ENCODE results near the gene LRRC52.

The LRRC52 gene

DNA sequence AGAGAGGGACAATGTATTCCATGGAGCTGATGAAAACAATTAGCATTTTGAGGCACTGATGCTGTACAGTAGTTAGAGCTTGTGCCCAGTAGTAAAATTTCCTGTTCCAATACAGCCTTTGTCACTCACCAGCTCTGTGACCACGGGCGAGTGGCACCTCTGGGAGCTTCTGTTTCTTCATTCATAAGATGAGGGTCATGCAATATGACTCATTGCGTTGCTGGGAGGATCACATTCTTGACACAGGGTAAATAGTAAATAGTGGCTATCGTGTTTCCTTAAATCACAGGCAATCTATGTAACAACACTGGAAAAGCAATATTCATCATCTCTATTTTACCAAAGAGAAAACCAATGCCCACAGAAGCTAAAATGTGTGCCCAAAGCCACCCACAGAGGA is 4.5 kb upstream of the LRRC52 start:
- DNase-seq: no peak

- no peak for DNase-seq
Observed at GRCh38 chr1:165539908-165540307, 3.9 kb upstream of the LRRC52 start.

- no peak for DNase-seq
Observed at GRCh38 chr1:165542015-165542631, 1.7 kb upstream of the LRRC52 start.

GRCh38 chr1:165542647-165543046 is 1.2 kb upstream of the LRRC52 start:
- DNase-seq: no peak

DNA sequence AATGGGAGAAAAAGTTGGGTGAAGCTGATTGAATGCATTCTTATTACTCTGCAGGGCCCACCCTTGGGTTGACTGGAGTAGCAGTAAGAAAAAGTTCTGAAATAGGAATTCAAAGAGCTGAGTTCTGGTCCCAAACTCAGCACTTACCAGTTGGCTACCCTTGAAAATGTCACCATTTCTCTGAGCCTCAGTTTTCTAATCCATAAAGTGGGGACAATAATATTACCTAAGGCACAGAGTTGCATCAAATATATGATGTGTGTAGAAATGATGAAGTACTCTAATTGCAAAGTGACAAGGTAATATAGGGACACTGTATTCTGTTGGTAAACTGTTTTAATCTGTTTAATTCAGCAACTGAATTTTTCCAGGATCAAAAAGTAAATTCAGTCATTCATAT is 1.2 kb downstream of the LRRC52 start:
- no peak for DNase-seq

DNA sequence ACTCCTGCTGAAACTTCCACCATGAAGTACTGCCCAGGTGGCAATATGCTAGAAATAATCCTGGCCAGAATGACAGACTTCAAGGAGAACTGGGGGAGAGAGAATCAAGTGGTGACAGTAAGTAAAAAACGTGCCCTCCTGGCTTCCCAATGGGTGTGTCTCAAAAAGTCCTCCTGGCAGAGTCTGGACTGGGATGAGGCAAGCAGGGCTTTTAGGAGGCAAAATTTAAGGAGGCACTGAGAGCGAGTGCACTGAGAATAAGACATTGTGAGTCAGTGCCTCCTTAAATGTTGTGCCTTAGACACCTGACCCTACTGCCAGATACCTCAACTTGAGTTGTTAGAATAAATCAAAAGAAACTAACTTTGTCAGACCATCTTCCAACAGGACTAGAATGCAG is 2.2 kb downstream of the LRRC52 start:
- no peak for DNase-seq

GRCh38 chr1:165549973-165550372 is 6.2 kb downstream of the LRRC52 start:
- no peak for DNase-seq

DNA sequence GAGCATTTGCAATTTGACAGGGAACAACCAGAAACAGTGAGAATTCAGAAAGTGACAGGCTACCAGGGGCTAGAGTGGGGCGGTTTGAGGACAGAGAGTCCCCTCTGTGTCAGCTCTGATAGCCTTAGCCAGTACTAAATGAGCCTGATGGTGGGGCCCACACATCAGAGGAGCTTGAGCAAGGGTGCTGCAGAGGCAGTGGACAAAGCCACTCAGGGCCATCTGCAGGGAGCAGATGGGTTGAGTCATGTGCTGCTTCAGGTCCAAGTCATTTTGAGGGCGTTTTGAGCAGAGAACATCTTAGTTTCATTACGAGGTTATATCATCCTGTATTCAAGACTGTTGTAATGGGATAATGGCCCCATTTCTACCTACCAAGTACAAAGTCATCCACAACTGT is 7.7 kb downstream of the LRRC52 start:
- DNase-seq: no peak

DNA sequence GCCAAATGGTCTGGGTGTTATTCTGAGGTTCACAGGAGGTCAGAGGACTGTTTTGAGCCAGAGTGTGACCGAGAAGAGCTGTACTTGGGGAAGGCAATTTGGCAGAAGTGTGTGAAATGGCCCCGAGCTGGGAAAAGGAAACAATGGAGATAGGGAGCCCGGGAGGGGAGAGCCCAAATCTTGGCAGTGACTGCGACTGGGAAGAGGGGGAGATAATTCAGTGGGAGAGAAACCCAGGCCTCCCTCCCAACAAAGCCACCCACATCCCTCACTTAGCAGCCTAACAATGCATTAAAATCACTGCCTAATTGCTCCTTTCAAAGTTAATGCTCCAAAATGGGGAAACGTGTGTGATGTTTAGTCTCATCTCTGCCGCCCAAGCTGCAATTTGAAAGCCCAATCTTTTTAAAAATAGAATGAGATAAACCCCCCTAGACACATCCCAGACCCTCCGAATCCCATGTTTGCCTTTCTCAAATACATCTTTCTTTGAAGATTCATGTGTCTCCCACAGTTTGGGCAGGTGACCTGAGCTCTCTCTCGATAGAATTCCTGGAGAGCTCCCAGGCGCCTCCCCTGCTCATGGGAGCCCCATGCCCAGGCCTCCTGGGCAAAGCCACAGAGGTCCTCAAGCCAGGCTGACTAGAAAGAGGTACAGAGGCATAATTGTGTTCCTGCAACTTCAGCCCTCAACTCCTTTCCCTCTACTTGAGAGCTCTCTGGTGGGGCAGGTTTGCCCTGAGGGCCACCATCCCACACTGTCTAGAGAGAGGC is 17.3 kb downstream of the LRRC52 start:
- DNase-seq: no peak

GRCh38 chr1:165562571-165562970 is 18.8 kb downstream of the LRRC52 start:
- DNase-seq: no peak

DNA sequence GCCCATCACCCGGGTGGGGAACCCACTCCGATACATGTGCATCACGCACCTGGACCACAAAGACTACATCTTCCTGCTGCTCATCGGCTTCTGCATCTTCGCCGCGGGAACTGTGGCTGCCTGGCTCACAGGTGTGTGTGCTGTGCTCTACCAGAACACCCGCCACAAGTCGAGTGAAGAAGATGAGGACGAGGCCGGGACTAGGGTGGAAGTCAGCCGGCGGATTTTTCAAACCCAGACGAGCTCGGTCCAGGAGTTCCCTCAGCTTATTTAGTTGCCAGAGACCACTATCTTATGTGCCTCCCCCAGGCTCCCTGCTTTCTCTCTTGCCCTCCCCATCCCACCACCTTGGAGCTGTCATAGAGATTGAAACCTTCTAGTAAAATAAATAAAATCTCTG is 19.8 kb downstream of the LRRC52 start:
- no peak for DNase-seq

GRCh38 chr1:165564561-165564960 is 20.8 kb downstream of the LRRC52 start:
- DNase-seq: no peak

- no peak for DNase-seq
Observed at GRCh38 chr1:165565751-165566490, 22.1 kb downstream of the LRRC52 start.

GRCh38 chr1:165570078-165570477 is 26.3 kb downstream of the LRRC52 start:
- DNase-seq: no peak

GRCh38 chr1:165573787-165574186 is 30.0 kb downstream of the LRRC52 start:
- DNase-seq: no peak

GRCh38 chr1:165574295-165574694 is 30.5 kb downstream of the LRRC52 start:
- no peak for DNase-seq

DNA sequence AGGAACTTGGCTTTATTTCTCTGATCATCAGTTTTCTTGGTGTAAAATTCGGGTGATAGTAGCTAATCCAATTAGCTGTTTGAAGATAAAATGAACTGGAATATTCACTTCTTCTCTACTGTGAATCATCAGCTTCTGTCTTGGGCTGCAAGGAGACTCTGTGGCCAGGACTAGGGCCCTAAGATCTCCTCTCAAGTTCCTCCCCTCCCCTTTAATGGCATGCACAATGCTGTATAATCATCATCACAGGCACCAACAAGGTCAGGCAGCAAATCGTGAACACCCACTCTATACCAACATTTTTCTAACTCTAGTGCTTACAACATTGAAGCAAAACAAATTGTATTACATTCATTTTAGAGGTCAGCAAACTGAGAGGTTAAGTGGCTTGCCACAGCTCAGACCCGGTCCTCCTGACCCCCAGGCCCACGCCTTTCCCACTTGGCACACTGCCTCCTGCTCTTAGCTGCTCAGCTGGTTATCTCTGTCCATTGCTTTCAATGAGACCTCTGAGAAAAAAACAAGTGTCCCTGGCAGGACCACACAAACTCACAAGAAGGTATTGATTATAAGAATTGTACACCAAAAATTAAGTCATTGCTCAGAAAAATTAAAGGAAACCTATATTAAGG is 31.8 kb downstream of the LRRC52 start:
- no peak for DNase-seq

GRCh38 chr1:165576536-165576935 is 32.7 kb downstream of the LRRC52 start:
- DNase-seq: no peak

- no peak for DNase-seq
Observed at GRCh38 chr1:165577707-165578106, 33.9 kb downstream of the LRRC52 start.

GRCh38 chr1:165580931-165581871 is 37.4 kb downstream of the LRRC52 start:
- DNase-seq: no peak

DNA sequence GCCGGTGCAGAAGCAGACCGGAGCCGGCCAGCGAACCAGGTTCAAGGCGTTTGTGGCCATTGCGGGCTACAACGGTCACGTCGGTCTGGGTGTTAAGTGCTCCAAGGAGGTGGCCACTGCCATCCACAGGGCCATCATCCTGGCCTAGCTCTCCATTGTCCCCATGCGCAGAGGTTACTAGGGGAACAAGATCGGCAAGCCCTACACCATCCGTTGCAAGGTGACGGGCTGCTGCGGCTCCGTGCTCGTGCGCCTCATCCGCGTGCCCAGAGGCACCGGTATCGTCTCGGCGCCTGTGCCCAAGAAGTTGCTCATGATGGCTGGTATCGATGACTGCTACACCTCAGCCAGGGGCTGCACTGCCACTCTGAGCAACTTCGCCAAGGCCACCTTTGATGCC is 38.1 kb downstream of the LRRC52 start:
- no peak for DNase-seq

- DNase-seq: no peak
Observed at GRCh38 chr1:165586398-165586797, 42.6 kb downstream of the LRRC52 start.
